Neuronal stem cell (in vitro differentiated cells): ENCODE measurements around the gene SNX2.
A peak's percentile ranks its signal among the peaks of the same experiment; 100 is the strongest.

Experiments used
- DNase-seq: peaks from one replicate; pipeline ENCODE4 v3.0.0-alpha.2; 2013; ENCODE audit warnings: low spot score
- H2AFZ ChIP-seq: one replicate; pipeline ENCODE4 v1.6.1; 2013; ENCODE audit warnings: mild to moderate bottlenecking, low read length, inconsistent platforms
- H2AK5ac ChIP-seq: 2 replicates; pipeline ENCODE4 v1.6.1; 2013; ENCODE audit warnings: low read depth, mild to moderate bottlenecking, inconsistent platforms, low read length, moderate library complexity, mixed read lengths
- H2BK120ac ChIP-seq: 2 replicates; pipeline ENCODE4 v1.6.1; 2013; ENCODE audit warnings: low read depth, mild to moderate bottlenecking, inconsistent platforms, low read length, moderate library complexity, mixed read lengths
- H2BK12ac ChIP-seq: one replicate; pipeline ENCODE4 v1.6.1; 2013; ENCODE audit warnings: low read length, inconsistent platforms
- H2BK15ac ChIP-seq: 2 replicates; pipeline ENCODE4 v1.6.1; 2013; ENCODE audit warnings: mild to moderate bottlenecking, low read length, inconsistent platforms, mixed read lengths
- H2BK5ac ChIP-seq: one replicate; pipeline ENCODE4 v1.6.1; 2013; ENCODE audit warnings: inconsistent platforms, mild to moderate bottlenecking, low read length, moderate library complexity
- H3K14ac ChIP-seq: one replicate; pipeline ENCODE4 v1.6.1; 2013; ENCODE audit warnings: low read length, inconsistent platforms
- H3K18ac ChIP-seq: 2 replicates; pipeline ENCODE4 v1.6.1; 2013; ENCODE audit warnings: low read length, inconsistent platforms
- H3K23ac ChIP-seq: 2 replicates; pipeline ENCODE4 v1.6.1; 2013; ENCODE audit warnings: low read depth, mild to moderate bottlenecking, mixed read lengths, low read length, inconsistent platforms; ENCODE audit not compliant: poor library complexity
- H3K27ac ChIP-seq: replicated peaks from 3 replicates; pipeline ENCODE4 v1.5.1; 2013; ENCODE audit warnings: low read length, inconsistent platforms
- H3K27me3 ChIP-seq, 3 experiments: 2 replicates each; pipeline ENCODE4 v1.6.1; 2013; ENCODE audit warnings: low read length in 3 of 3, mild to moderate bottlenecking in 2 of 3, inconsistent platforms in 1 of 3, low read depth in 1 of 3, mixed read lengths in 1 of 3, moderate library complexity in 1 of 3; ENCODE audit not compliant: control insufficient read depth in 3 of 3, insufficient read depth in 3 of 3
- H3K36me3 ChIP-seq, 2 donors: replicated peaks in 1 of 2; 2 replicates each; pipeline ENCODE4 v1.6.1; 2013; ENCODE audit warnings: low read length in 2 of 2; ENCODE audit not compliant: control insufficient read depth in 2 of 2, insufficient read depth in 2 of 2
- H3K4ac ChIP-seq: 2 replicates; pipeline ENCODE4 v1.6.1; 2013; ENCODE audit warnings: inconsistent platforms, mild to moderate bottlenecking, low read length, moderate library complexity
- H3K4me1 ChIP-seq, 2 donors: 1 replicate in 1 of 2; 2 replicates in 1 of 2; pipeline ENCODE4 v1.6.1; 2013; ENCODE audit warnings: low read length in 2 of 2, low read depth in 1 of 2; ENCODE audit not compliant: control insufficient read depth in 2 of 2, insufficient read depth in 1 of 2
- H3K4me2 ChIP-seq: one replicate; pipeline ENCODE4 v1.6.1; 2013; ENCODE audit warnings: mild to moderate bottlenecking, low read length, inconsistent platforms; ENCODE audit not compliant: insufficient read depth, poor library complexity, severe bottlenecking
- H3K4me3 ChIP-seq, 2 donors: 2 replicates each; pipeline ENCODE4 v1.5.1; 2013; ENCODE audit warnings: low read length in 2 of 2, mild to moderate bottlenecking in 2 of 2, inconsistent platforms in 1 of 2, moderate library complexity in 1 of 2
- H3K79me1 ChIP-seq: one replicate; pipeline ENCODE4 v1.6.1; 2013; ENCODE audit warnings: low read depth, mild to moderate bottlenecking, inconsistent platforms, low read length, moderate library complexity
- H3K9ac ChIP-seq: one replicate; pipeline ENCODE4 v1.6.1; 2013; ENCODE audit warnings: mild to moderate bottlenecking, low read depth, low read length, inconsistent platforms; ENCODE audit not compliant: poor library complexity
- H3K9me3 ChIP-seq, 2 donors: replicated peaks in 1 of 2; 2 replicates each; pipeline versions ENCODE3 to v1.6.1; 2013; ENCODE audit warnings: low read length in 2 of 2, mild to moderate bottlenecking in 2 of 2, inconsistent platforms in 1 of 2, low read depth in 1 of 2, mixed read lengths in 1 of 2, moderate library complexity in 1 of 2; ENCODE audit not compliant: control insufficient read depth in 2 of 2, insufficient read depth in 1 of 2
- H4K8ac ChIP-seq: one replicate; pipeline ENCODE4 v1.6.1; 2013; ENCODE audit warnings: low read depth, mild to moderate bottlenecking, inconsistent platforms, low read length, moderate library complexity
- H4K91ac ChIP-seq: one replicate; pipeline ENCODE4 v1.6.1; 2013; ENCODE audit warnings: low read length, low read depth, mild to moderate bottlenecking, inconsistent platforms; ENCODE audit not compliant: poor library complexity
- WGBS, 2 donors: extraction: QIAGEN DNeasy Blood & Tissue Kit; methylation state at CpG; one replicate each; pipeline ENCODE4 v1.1.7; 2013; ENCODE audit warnings: missing lambda C conversion rate in 2 of 2, mixed read lengths in 1 of 2; ENCODE audit not compliant: insufficient read length in 2 of 2, insufficient replicate concordance in 1 of 2; ENCODE audit errors: extremely low coverage in 2 of 2; 5-methylcytosine and 5-hydroxymethylcytosine counted together

Gene SNX2

GRCh38 chr5:122836947-122837346 is 62.1 kb downstream of the SNX2 start:
- no peak overlapping the region for H2BK120ac ChIP-seq
- no peak overlapping the region for H2BK5ac ChIP-seq
- no peak overlapping the region for H4K8ac ChIP-seq
- H3K9me3 ChIP-seq: no peaks in the 10 kb centered on the region
- H3K27ac ChIP-seq: no peak overlapping the region
- no peak overlapping the region for H3K9ac ChIP-seq
- H3K4me1 ChIP-seq: no peaks in the 10 kb centered on the region
- no peak overlapping the region for H2AFZ ChIP-seq
- no peak for DNase-seq
- H2BK15ac ChIP-seq: no peak overlapping the region
- no peaks in the 10 kb centered on the region for H3K79me1 ChIP-seq
- H3K18ac ChIP-seq: no peak overlapping the region
- no peak overlapping the region for H3K4me2 ChIP-seq
- H3K4ac ChIP-seq: no peak overlapping the region
- H3K23ac ChIP-seq: no peak overlapping the region
- WGBS, 2 donors: no CpG with 5 or more reads among the region's 3 CpGs
- H3K14ac ChIP-seq: no peak overlapping the region
- H4K91ac ChIP-seq: no peak overlapping the region
- H2BK12ac ChIP-seq: no peak overlapping the region
- H3K4me3 ChIP-seq: no peak overlapping the region
- H2AK5ac ChIP-seq: no peak overlapping the region
- H3K27me3 ChIP-seq: no peaks in the 10 kb centered on the region
- no peaks in the 10 kb centered on the region for H3K36me3 ChIP-seq

- peaks cover 0 to 11% (median 2%) of the 10 kb centered on the region in 3 experiments for H3K27me3 ChIP-seq
Measured at GRCh38 chr5:122839731-122840130, 64.9 kb downstream of the SNX2 start.

DNA sequence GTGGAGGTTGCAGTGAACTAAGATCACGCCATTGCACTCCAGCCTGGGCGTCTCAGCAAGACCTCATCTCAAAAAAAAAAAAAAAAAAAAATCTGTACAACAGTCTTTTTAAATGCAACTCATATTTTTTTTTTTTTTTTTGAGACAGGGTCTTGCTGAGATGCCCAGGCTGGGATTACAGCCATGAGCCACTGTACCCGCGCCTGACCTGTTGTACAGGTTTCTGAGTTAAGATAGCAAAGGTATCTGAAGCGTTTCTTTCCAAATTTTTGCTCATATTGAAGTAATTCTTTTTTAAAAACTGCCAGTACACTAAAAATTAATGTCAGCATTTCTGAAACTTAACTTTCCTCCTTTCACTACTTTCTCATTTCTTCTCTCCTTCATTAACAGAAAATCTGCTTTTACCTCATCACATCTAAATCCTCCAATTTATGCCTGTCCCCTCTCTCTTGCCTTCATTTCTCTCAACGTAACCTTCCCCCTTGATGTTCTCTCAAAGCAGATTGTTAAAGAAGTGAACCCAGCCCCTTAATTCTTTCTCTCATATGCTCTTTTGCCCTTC is 67.2 kb downstream of the SNX2 start:
- no peaks in the 10 kb centered on the region for H3K36me3 ChIP-seq
- H3K4ac ChIP-seq: no peak overlapping the region
- H3K27me3 ChIP-seq: peaks cover 0 to 15% (median 2%) of the 10 kb centered on the region in 3 experiments
- WGBS, 2 donors: no CpG with 5 or more reads among the region's 6 CpGs
- no peak overlapping the region for H4K8ac ChIP-seq
- H3K4me1 ChIP-seq: peaks cover 6 to 7% of the 10 kb centered on the region in 2 donors
- H2AK5ac ChIP-seq: no peak overlapping the region
- H3K18ac ChIP-seq: no peak overlapping the region
- no peak overlapping the region for H3K4me2 ChIP-seq
- H3K14ac ChIP-seq: no peak overlapping the region
- no peak overlapping the region for H2BK5ac ChIP-seq
- no peak for DNase-seq
- H3K27ac ChIP-seq: no peak overlapping the region
- no peak overlapping the region for H2BK120ac ChIP-seq
- H2BK15ac ChIP-seq: no peak overlapping the region
- no peak overlapping the region for H4K91ac ChIP-seq
- no peaks in the 10 kb centered on the region for H3K79me1 ChIP-seq
- H3K23ac ChIP-seq: no peak overlapping the region
- no peak overlapping the region for H2AFZ ChIP-seq
- peaks cover 0 to 5% of the 10 kb centered on the region in 2 donors for H3K9me3 ChIP-seq
- H2BK12ac ChIP-seq: no peak overlapping the region
- H3K4me3 ChIP-seq: no peak overlapping the region
- no peak overlapping the region for H3K9ac ChIP-seq

More at GRCh38 chr5:122839731-122840130, 64.9 kb downstream of the SNX2 start:
- no peak overlapping the region for H3K27ac ChIP-seq
- H2BK12ac ChIP-seq: no peak overlapping the region
- H3K23ac ChIP-seq: no peak overlapping the region
- no peak overlapping the region for H3K14ac ChIP-seq
- no peak overlapping the region for H3K18ac ChIP-seq
- no peak overlapping the region for H2BK120ac ChIP-seq
- peaks cover 0 to 5% of the 10 kb centered on the region in 2 donors for H3K9me3 ChIP-seq
- H3K79me1 ChIP-seq: no peaks in the 10 kb centered on the region
- no peaks in the 10 kb centered on the region for H3K36me3 ChIP-seq
- H3K4me3 ChIP-seq: no peak overlapping the region
- no peak overlapping the region for H4K8ac ChIP-seq
- no peak overlapping the region for H2BK5ac ChIP-seq
- no peak overlapping the region for H4K91ac ChIP-seq
- no peak overlapping the region for H2AFZ ChIP-seq
- no peak overlapping the region for H2AK5ac ChIP-seq
- no peak overlapping the region for H2BK15ac ChIP-seq
- H3K4me1 ChIP-seq: peaks cover 0 to 4% of the 10 kb centered on the region in 2 donors
- DNase-seq: no peak
- WGBS, 2 donors: no CpG with 5 or more reads among the region's 4 CpGs
- no peak overlapping the region for H3K4me2 ChIP-seq
- H3K4ac ChIP-seq: no peak overlapping the region
- no peak overlapping the region for H3K9ac ChIP-seq

DNA sequence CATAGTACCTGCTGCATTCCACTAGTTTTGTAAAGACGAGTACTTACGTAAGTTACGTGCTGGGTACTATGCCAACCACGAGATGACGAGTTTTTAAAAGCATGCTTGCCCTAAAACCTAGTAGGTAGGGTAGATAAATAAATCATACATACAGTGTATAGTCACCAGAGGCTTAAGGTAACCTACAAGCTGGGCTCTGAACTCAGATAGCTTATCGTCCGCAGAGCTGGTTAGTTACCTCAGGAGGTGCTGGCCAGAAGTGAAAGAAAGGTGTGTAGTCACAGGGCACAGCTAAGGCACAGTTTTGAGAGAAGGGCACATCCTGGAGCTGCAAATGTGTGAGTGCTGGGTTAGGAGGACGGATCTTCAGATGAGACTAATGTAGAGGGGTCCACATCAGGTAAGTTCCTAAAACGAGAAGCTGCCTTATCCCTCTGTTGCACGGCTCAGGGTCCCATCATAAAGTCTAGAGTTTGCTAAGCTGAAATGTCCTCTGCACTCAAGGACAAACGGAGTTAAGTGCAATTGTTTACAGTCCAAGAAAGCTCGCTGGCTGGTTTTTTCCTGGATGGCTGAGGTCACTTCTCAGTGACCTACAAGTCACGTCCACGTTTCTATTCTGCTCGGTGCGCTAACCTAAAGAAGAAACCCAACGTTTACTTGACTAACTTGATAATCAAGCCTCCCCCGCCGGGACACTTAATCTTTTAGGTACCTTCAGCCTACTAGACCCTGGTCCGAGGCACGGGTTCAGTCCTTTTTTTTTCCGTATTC is 69.4 kb downstream of the SNX2 start:
- H2BK120ac ChIP-seq: no peak overlapping the region
- H3K23ac ChIP-seq: no peak overlapping the region
- H3K4me2 ChIP-seq: peak overlapping the region; percentile 64
- no peak overlapping the region for H4K91ac ChIP-seq
- DNase-seq: no peak
- peaks cover 0 to 5% of the 10 kb centered on the region in 2 donors for H3K9me3 ChIP-seq
- H3K4ac ChIP-seq: no peak overlapping the region
- no peak overlapping the region for H2BK15ac ChIP-seq
- H2AFZ ChIP-seq: peak overlapping the region; percentile 98
- no peak overlapping the region for H3K27ac ChIP-seq
- H3K18ac ChIP-seq: no peak overlapping the region
- no peak overlapping the region for H2BK12ac ChIP-seq
- H2AK5ac ChIP-seq: no peak overlapping the region
- H3K9ac ChIP-seq: no peak overlapping the region
- WGBS, 2 donors: no CpG with 5 or more reads among the region's 22 CpGs
- no peaks in the 10 kb centered on the region for H3K36me3 ChIP-seq
- no peak overlapping the region for H2BK5ac ChIP-seq
- peaks cover 0 to 15% (median 2%) of the 10 kb centered on the region in 3 experiments for H3K27me3 ChIP-seq
- H3K4me1 ChIP-seq: peaks cover 6 to 7% of the 10 kb centered on the region in 2 donors
- H3K14ac ChIP-seq: no peak overlapping the region
- peak overlapping the region in 1 of 2 donors; percentile 68 for H3K4me3 ChIP-seq
- H3K79me1 ChIP-seq: no peaks in the 10 kb centered on the region
- no peak overlapping the region for H4K8ac ChIP-seq
